ENCODE measurements around the gene ZNF521.
"Not testable (repeated sequence)": the region's sequence is repeated elsewhere in the genome, so short reads cannot be mapped to it uniquely, and the experiment has no call there.

The ZNF521 gene

GRCh38 chr18:25067275-25068025 lies 284.5 kb downstream of the ZNF521 start:
- DNase-seq, result no peak

GRCh38 chr18:25066516-25066915 lies 285.4 kb downstream of the ZNF521 start:
- DNase-seq, result no peak

- no peak for DNase-seq
Measured at GRCh38 chr18:25062720-25063119, 289.2 kb downstream of the ZNF521 start.

- no peak for DNase-seq
Measured at GRCh38 chr18:25061395-25061794, 290.6 kb downstream of the ZNF521 start.

- no peak for DNase-seq
Measured at GRCh38 chr18:25058521-25058920, 293.4 kb downstream of the ZNF521 start.

- no peak for DNase-seq
Measured at GRCh38 chr18:25057491-25058050, 294.4 kb downstream of the ZNF521 start.

- no peak for DNase-seq
Measured at GRCh38 chr18:25056429-25056828, 295.5 kb downstream of the ZNF521 start.

- no peak for DNase-seq
Measured at GRCh38 chr18:25055076-25055475, 296.9 kb downstream of the ZNF521 start.

GRCh38 chr18:25053466-25053865 lies 298.5 kb downstream of the ZNF521 start:
- DNase-seq, result no peak

GRCh38 chr18:25052511-25052921 lies 299.4 kb downstream of the ZNF521 start:
- no peak for DNase-seq

GRCh38 chr18:25050605-25051004 lies 301.4 kb downstream of the ZNF521 start:
- no peak for DNase-seq

- DNase-seq, result no peak
Measured at GRCh38 chr18:25047983-25048382, 304.0 kb downstream of the ZNF521 start.

- no peak for DNase-seq
Measured at GRCh38 chr18:25047421-25047820, 304.5 kb downstream of the ZNF521 start.

GRCh38 chr18:25044694-25045093 lies 307.3 kb downstream of the ZNF521 start:
- DNase-seq, result no peak

GRCh38 chr18:25043104-25043503 lies 308.9 kb downstream of the ZNF521 start:
- DNase-seq, result no peak

GRCh38 chr18:25042641-25043051 lies 309.3 kb downstream of the ZNF521 start:
- no peak for DNase-seq

GRCh38 chr18:25039781-25040180 lies 312.2 kb downstream of the ZNF521 start:
- DNase-seq, result no peak

GRCh38 chr18:25038261-25038660 lies 313.7 kb downstream of the ZNF521 start:
- no peak for DNase-seq

GRCh38 chr18:25033747-25034471 lies 318.1 kb downstream of the ZNF521 start:
- no peak for DNase-seq

- not testable (repeated sequence) for DNase-seq
Measured at GRCh38 chr18:25033175-25033574, 318.8 kb downstream of the ZNF521 start.

GRCh38 chr18:25029802-25030201 lies 322.2 kb downstream of the ZNF521 start:
- DNase-seq, result no peak

GRCh38 chr18:25019931-25020330 lies 332.0 kb downstream of the ZNF521 start:
- no peak for DNase-seq

- DNase-seq, result no peak
Measured at GRCh38 chr18:25019086-25019860, 332.7 kb downstream of the ZNF521 start.

All from 8988T (cell line).